Uterus (tissue), 4 donors: Measurements from ENCODE around the gene TSPAN18. TPM values are rescaled to one million over a fixed set of nuclear protein-coding genes. Genes with fewer than 3 reads are reported as not detected.

Source experiments
- DNase-seq, 2 donors: peaks; one replicate each; pipeline ENCODE4 v3.0.0-alpha.2; 2019 to 2020
- H3K27ac ChIP-seq, 2 donors: fragments of 200-600 bp; sonication (generic); 1 replicate in 1 of 2; 2 replicates in 1 of 2; pipeline ENCODE4 v1.5.1; 2016 to 2018
- H3K27me3 ChIP-seq, 2 donors: fragments of 200-600 bp; sonication (generic); one replicate each; pipeline ENCODE4 v1.5.1; 2018 to 2019; ENCODE audit warnings: control low read depth in 1 of 2
- H3K36me3 ChIP-seq, 2 donors: fragments of 200-600 bp; sonication (generic); one replicate each; pipeline ENCODE4 v1.5.1; 2019; ENCODE audit warnings: control low read depth in 1 of 2
- H3K4me1 ChIP-seq, 2 donors: fragments of 200-600 bp; sonication (generic); one replicate each; pipeline ENCODE4 v1.5.1; 2018 to 2019; ENCODE audit warnings: control low read depth in 1 of 2
- H3K4me3 ChIP-seq, 2 donors: fragments of 200-600 bp; sonication (generic); 1 replicate in 1 of 2; 2 replicates in 1 of 2; pipeline ENCODE4 v1.5.1; 2018 to 2019; ENCODE audit warnings: mild to moderate bottlenecking in 1 of 2
- H3K9me3 ChIP-seq, 2 donors: fragments of 200-600 bp; sonication (generic); one replicate each; pipeline ENCODE4 v1.5.1; 2019; ENCODE audit warnings: control low read depth in 1 of 2
- CTCF ChIP-seq, 4 experiments: fragments of 200-600 bp in 2 of 4; fragments of 450-650 bp in 2 of 4; sonication (generic) in 2 of 4; IDR thresholded peaks; one replicate each; pipeline ENCODE4 v1.5.1; 2016 to 2019; ENCODE audit warnings: antibody characterized with exemption in 4 of 4, mild to moderate bottlenecking in 2 of 4, moderate library complexity in 1 of 4
- POLR2A ChIP-seq, 2 donors: fragments of 450-650 bp; IDR thresholded peaks; one replicate each; pipeline ENCODE4 v1.6.1; 2016; ENCODE audit warnings: antibody characterized with exemption in 2 of 2, mild to moderate bottlenecking in 1 of 2, moderate library complexity in 1 of 2
- intact Hi-C: fragments of 100-400 bp; cut with DNase I; formaldehyde crosslinking; loops from one replicate; pipeline ENCODE4 v1.15.1; 2023; ENCODE audit warnings: low total_unique reads
- total RNA-seq, 4 donors: library from RNA; depleted of rRNA in 3 of 4; stranded (reverse); fragments of >200 nt in 3 of 4; gene quantifications; one replicate each; pipeline versions ENCODE4 v1.1.0 to v1.2.4, GENCODE V29; 2014 to 2023
- donor health status: DM: yes; HTN: yes; CAD: no.

TSPAN18 gene
- total RNA-seq, 4 donors from 2014 or later: 1.2 to 117 (median 20.1) TPM

- TF ChIP-seq POLR2A (IDR thresholded peaks at IDR 0.05) (no peak), CTCF (IDR thresholded peaks at IDR 0.05) (no peak)
- Histone ChIP-seq H3K4me3 (no peak overlapping the region), H3K36me3 (no peaks in the 10 kb centered on the region), H3K27me3 (no peaks in the 10 kb centered on the region), H3K4me1 (peaks cover 0 to 8% of the 10 kb centered on the region in 2 donors), H3K9me3 (no peaks in the 10 kb centered on the region), H3K27ac (no peak overlapping the region)
- no peak for DNase-seq
- intact Hi-C loops: no loop called here
These were observed 225.9 kb downstream of the TSPAN18 start for GRCh38 chr11:44952500-44953260.

GRCh38 chr11:44954051-44954906, 227.5 kb downstream of the TSPAN18 start:
- H3K27ac ChIP-seq: no peak overlapping the region
- H3K4me1 ChIP-seq: peaks cover 0 to 8% of the 10 kb centered on the region in 2 donors
- no peak overlapping the region for H3K4me3 ChIP-seq
- no peaks in the 10 kb centered on the region for H3K27me3 ChIP-seq
- intact Hi-C loops: no loop called here
- no peak for DNase-seq
- TF ChIP-seq POLR2A (IDR thresholded peaks at IDR 0.05) (no peak), CTCF (IDR thresholded peaks at IDR 0.05) (no peak)
- no peaks in the 10 kb centered on the region for H3K36me3 ChIP-seq
- H3K9me3 ChIP-seq: no peaks in the 10 kb centered on the region

GRCh38 chr11:44955015-44955738, 228.4 kb downstream of the TSPAN18 start:
- Histone ChIP-seq H3K9me3 (no peaks in the 10 kb centered on the region), H3K4me3 (no peak overlapping the region), H3K4me1 (peaks cover 0 to 8% of the 10 kb centered on the region in 2 donors), H3K27ac (peak overlapping the region in 1 of 2 donors; percentile 15), H3K27me3 (no peaks in the 10 kb centered on the region), H3K36me3 (no peaks in the 10 kb centered on the region)
- TF ChIP-seq POLR2A (IDR thresholded peaks at IDR 0.05) (no peak), CTCF (IDR thresholded peaks at IDR 0.05) (no peak)
- intact Hi-C loops: no loop called here
- peak; percentile 59 to 60 for DNase-seq

- H3K27me3 ChIP-seq: no peaks in the 10 kb centered on the region
- intact Hi-C loops: no loop called here
- H3K4me1 ChIP-seq: peaks cover 0 to 8% of the 10 kb centered on the region in 2 donors
- no peaks in the 10 kb centered on the region for H3K9me3 ChIP-seq
- no peak overlapping the region for H3K4me3 ChIP-seq
- TF ChIP-seq POLR2A (IDR thresholded peaks at IDR 0.05) (no peak), CTCF (IDR thresholded peaks at IDR 0.05) (no peak)
- H3K36me3 ChIP-seq: no peaks in the 10 kb centered on the region
- no peak overlapping the region for H3K27ac ChIP-seq
- no peak for DNase-seq
These were observed 230.3 kb downstream of the TSPAN18 start for GRCh38 chr11:44957040-44957515.
